ENCODE measurements around the gene ALDH2. TPM values are rescaled to one million over a fixed set of nuclear protein-coding genes. Genes with fewer than 3 reads are reported as not detected.

Gene ALDH2
- total RNA-seq, 1 experiment from 2014 or later: not detected

DNA sequence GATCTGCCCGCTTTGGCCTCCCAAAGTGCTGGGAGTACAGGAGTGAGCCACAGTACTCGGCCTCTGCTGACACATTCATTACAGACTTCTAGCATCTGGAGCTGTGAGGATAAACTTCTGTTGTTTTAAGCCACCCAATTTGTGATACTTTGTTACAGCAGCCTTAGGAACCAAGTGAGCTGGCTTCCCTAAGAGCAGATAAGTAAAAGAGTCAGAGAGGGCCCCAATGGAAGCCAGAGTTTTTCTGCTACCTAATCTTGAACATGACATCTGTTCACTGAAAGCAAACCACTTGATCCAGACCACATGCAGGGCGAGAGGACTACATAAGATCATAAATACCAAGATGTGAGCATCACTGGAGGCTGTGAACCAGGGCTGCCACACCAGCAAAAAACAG is 71.6 kb downstream of the ALDH2 start:
- no TSS peak for BruUV-seq (replicated peaks)

GRCh38 chr12:111840807-111841206 is 74.1 kb downstream of the ALDH2 start:
- no peaks in the 10 kb centered on the region for H3K27me3 Mint-ChIP-seq (ENCODE audit: insufficient read depth, unreplicated experiment)
- H3K4me1 Mint-ChIP-seq (ENCODE audit: insufficient read depth, unreplicated experiment): peaks cover 26% of the 10 kb centered on the region
- POLR2A ChIA-PET: interaction anchor here (0.9 to 3.6 kb wide), 14 partner anchors 8 to 285 kb away, joined by 3 to 26 read pairs (median 8); partner anchors contain the start of genes ACAD10, BRAP, ERP29 and TMEM116
- H3K9me3 Mint-ChIP-seq (ENCODE audit: unreplicated experiment): no peaks in the 10 kb centered on the region
- H3K36me3 Mint-ChIP-seq (ENCODE audit: insufficient read depth, unreplicated experiment): peaks cover 24% of the 10 kb centered on the region
- no peak for DNase-seq (ENCODE audit: unreplicated experiment)
- intact Hi-C loops (cut with micrococcal nuclease): loop anchor here (10.0 kb wide), 1 partner anchor 544 kb away; the partner anchor contains the start of gene HECTD4
- no peak for TF ChIP-seq CTCF (IDR thresholded peaks at IDR 0.05; ENCODE audit: unreplicated experiment)
- H3K4me3 Mint-ChIP-seq (ENCODE audit: unreplicated experiment): peak overlapping the region; percentile 93
- no TSS peak for BruUV-seq (replicated peaks)
- CTCF ChIA-PET: interaction anchor here (0.6 to 2.1 kb wide), 8 partner anchors 14 to 961 kb away, joined by 3 to 7 read pairs (median 4); no protein-coding TSS in a partner anchor
- H3K27ac Mint-ChIP-seq (ENCODE audit: low read depth, unreplicated experiment): peak overlapping the region; percentile 99

More for the DNA sequence above, 71.6 kb downstream of the ALDH2 start:
- Mint-ChIP-seq H3K36me3 (ENCODE audit: insufficient read depth, unreplicated experiment) (peaks cover 24% of the 10 kb centered on the region), H3K9me3 (ENCODE audit: unreplicated experiment) (no peaks in the 10 kb centered on the region), H3K27ac (ENCODE audit: low read depth, unreplicated experiment) (no peak overlapping the region), H3K4me1 (ENCODE audit: insufficient read depth, unreplicated experiment) (peaks cover 18% of the 10 kb centered on the region), H3K4me3 (ENCODE audit: unreplicated experiment) (no peak overlapping the region), H3K27me3 (ENCODE audit: insufficient read depth, unreplicated experiment) (peaks cover 10% of the 10 kb centered on the region)
- DNase-seq (ENCODE audit: unreplicated experiment): no peak
- TF ChIP-seq CTCF (IDR thresholded peaks at IDR 0.05; ENCODE audit: unreplicated experiment): no peak
- ChIA-PET CTCF (interaction anchor here (0.7 kb wide), 1 partner anchor 106 kb away, joined by 5 read pairs; no protein-coding TSS in a partner anchor), POLR2A (interaction anchor here (0.6 kb wide), 1 partner anchor 105 kb away, joined by 3 read pairs; no protein-coding TSS in a partner anchor)
- intact Hi-C loops (cut with micrococcal nuclease): no loop called here

DNA sequence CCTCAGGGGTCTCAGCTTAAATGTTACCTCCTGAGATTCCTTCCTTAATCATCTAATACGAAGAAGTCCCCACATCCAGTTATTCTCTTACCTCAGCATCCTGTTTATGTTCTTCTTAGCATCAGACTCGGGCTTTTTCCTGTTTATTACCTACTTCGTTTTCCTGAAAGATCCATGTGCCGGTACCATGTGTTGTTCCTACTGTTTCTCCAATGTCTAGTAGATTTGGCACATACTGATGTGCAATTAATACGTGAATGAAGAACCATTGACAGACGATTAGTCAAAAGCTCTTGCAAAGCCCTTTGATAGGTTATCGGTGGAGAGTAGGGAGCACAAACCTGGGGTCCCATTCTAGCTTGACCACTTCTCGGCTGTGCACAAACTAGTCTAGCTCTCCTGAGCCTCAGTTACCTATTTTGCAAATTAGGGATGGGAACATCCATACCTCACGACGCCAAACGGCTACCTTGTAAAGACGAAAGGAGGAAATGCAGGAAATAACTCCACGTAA is 74.6 kb downstream of the ALDH2 start:
- H3K36me3 Mint-ChIP-seq (ENCODE audit: insufficient read depth, unreplicated experiment): peaks cover 24% of the 10 kb centered on the region
- H3K4me3 Mint-ChIP-seq (ENCODE audit: unreplicated experiment): peak overlapping the region; percentile 93
- ChIA-PET POLR2A (interaction anchor here (0.7 to 3.6 kb wide), 19 partner anchors 8 to 340 kb away, joined by 3 to 26 read pairs (median 5); partner anchors contain the start of genes ACAD10, BRAP, ERP29 and TMEM116), CTCF (interaction anchor here (0.6 to 2.1 kb wide), 7 partner anchors 9 to 962 kb away, joined by 3 to 7 read pairs (median 3); no protein-coding TSS in a partner anchor)
- peak overlapping the region; percentile 99 for H3K27ac Mint-ChIP-seq (ENCODE audit: low read depth, unreplicated experiment)
- DNase-seq (ENCODE audit: unreplicated experiment): no peak
- no peaks in the 10 kb centered on the region for H3K9me3 Mint-ChIP-seq (ENCODE audit: unreplicated experiment)
- TSS peak; percentile 86 for BruUV-seq (replicated peaks)
- intact Hi-C loops (cut with micrococcal nuclease): loop anchor here (10.0 kb wide), 1 partner anchor 544 kb away; the partner anchor contains the start of gene HECTD4
- H3K4me1 Mint-ChIP-seq (ENCODE audit: insufficient read depth, unreplicated experiment): peaks cover 26% of the 10 kb centered on the region
- no peaks in the 10 kb centered on the region for H3K27me3 Mint-ChIP-seq (ENCODE audit: insufficient read depth, unreplicated experiment)
- TF ChIP-seq CTCF (IDR thresholded peaks at IDR 0.05; ENCODE audit: unreplicated experiment): no peak

GRCh38 chr12:111841750-111842555 is 75.2 kb downstream of the ALDH2 start, which contains the start of gene MAPKAPK5:
TSS of gene MAPKAPK5 (plus strand) at chr12:111842228. CDS start at chr12:111842734, 506 bp downstream.
- H3K36me3 Mint-ChIP-seq (ENCODE audit: insufficient read depth, unreplicated experiment): peaks cover 27% of the 10 kb centered on the region
- H3K27ac Mint-ChIP-seq (ENCODE audit: low read depth, unreplicated experiment): peak within 1 kb of the TSS; percentile 99
- intact Hi-C loops (cut with micrococcal nuclease): loop anchor here (10.0 kb wide), 1 partner anchor 543 kb away; the partner anchor contains the start of gene HECTD4
- H3K27me3 Mint-ChIP-seq (ENCODE audit: insufficient read depth, unreplicated experiment): no peaks in the 10 kb centered on the region
- DNase-seq (ENCODE audit: unreplicated experiment): peak; percentile 92
- H3K9me3 Mint-ChIP-seq (ENCODE audit: unreplicated experiment): no peaks in the 10 kb centered on the region
- no TSS peak for BruUV-seq (replicated peaks)
- peak within 1 kb of the TSS; percentile 93 for H3K4me3 Mint-ChIP-seq (ENCODE audit: unreplicated experiment)
- no peak for TF ChIP-seq CTCF (IDR thresholded peaks at IDR 0.05; ENCODE audit: unreplicated experiment)
- POLR2A ChIA-PET: interaction anchor here (0.7 to 3.6 kb wide), 22 partner anchors 7 to 1095 kb away, joined by 3 to 26 read pairs (median 5); partner anchors contain the start of genes ACAD10, BRAP, ERP29 and TMEM116
- CTCF ChIA-PET: interaction anchor here (0.8 to 2.1 kb wide), 3 partner anchors 9 to 89 kb away, joined by 3 to 7 read pairs (median 3); no protein-coding TSS in a partner anchor
- peaks cover 26% of the 10 kb centered on the region for H3K4me1 Mint-ChIP-seq (ENCODE audit: insufficient read depth, unreplicated experiment)

Data from MCF 10A (cell line).